ENCODE results near the gene AMY2A. TPM values are rescaled to one million over a fixed set of nuclear protein-coding genes. Genes with fewer than 3 reads are reported as not detected.
"Not testable (repeated sequence)": the region's sequence is repeated elsewhere in the genome, so short reads cannot be mapped to it uniquely, and the experiment has no call there.

The AMY2A gene
- total and polyA plus RNA-seq, 4 donors, result 0.71 TPM; not detected in 3

- ATAC-seq (ENCODE audit: insufficient read depth, low FRiP score) (peak; percentile 53), DNase-seq (peak in 2 of 3 donors; percentile 40 to 55)
- Histone ChIP-seq H3K9ac (ENCODE audit: insufficient read depth in 1 of 2, low read length in 2 of 2) (no peak overlapping the region), H3K27ac (ENCODE audit: low read depth in 1 of 2, low read length in 1 of 2) (no peak overlapping the region), H3K4me3 (no peak overlapping the region), H3K27me3 (ENCODE audit: control insufficient read depth in 3 of 3, insufficient read depth in 3 of 3, low read length in 2 of 3) (no peaks in the 10 kb centered on the region), H3K36me3 (ENCODE audit: control insufficient read depth in 4 of 4, insufficient read depth in 4 of 4, low read length in 4 of 4) (peaks cover 0 to 5% (median 2%) of the 10 kb centered on the region in 4 donors), H3K4me1 (ENCODE audit: control insufficient read depth in 5 of 5, insufficient read depth in 5 of 5, low read length in 5 of 5) (peaks cover 0 to 16% (median 0%) of the 10 kb centered on the region in 5 donors), H3K9me3 (ENCODE audit: control insufficient read depth in 4 of 4, insufficient read depth in 3 of 4, low read length in 3 of 4) (no peaks in the 10 kb centered on the region)
- WGBS, 2 donors, result 34 to 57% methylated on average over 1 of the region's 1 CpG
- TF ChIP-seq CTCF (IDR thresholded peaks at IDR 0.05; ENCODE audit: control extremely low read depth, extremely low read depth), result no peak
Observed at GRCh38 chr1:103582464-103582863, 34.8 kb upstream of the AMY2A start.

DNA sequence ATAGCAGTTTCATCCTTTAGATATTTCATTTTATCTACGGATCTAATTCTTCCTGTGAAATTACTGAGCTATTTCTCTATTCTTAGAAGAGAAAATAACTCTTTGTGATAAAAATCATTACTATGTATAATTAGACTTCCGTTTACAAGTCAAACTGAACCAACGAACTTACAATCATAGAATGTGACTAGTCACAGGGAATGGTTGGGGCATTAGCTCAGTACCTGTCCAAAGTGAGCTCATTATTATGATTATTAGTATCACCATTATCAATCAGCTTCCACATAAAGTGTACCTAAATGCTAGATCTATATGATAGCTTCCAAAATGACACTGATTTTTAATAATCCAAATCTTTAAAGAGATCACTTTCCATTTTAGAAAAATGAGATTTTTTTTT is 33.3 kb upstream of the AMY2A start:
- TF ChIP-seq CTCF (IDR thresholded peaks at IDR 0.05; ENCODE audit: control extremely low read depth, extremely low read depth), result no peak
- no peaks in the 10 kb centered on the region for H3K27me3 ChIP-seq (ENCODE audit: control insufficient read depth in 3 of 3, insufficient read depth in 3 of 3, low read length in 2 of 3)
- H3K4me1 ChIP-seq (ENCODE audit: control insufficient read depth in 5 of 5, insufficient read depth in 5 of 5, low read length in 5 of 5), result peaks cover 0 to 16% (median 0%) of the 10 kb centered on the region in 5 donors
- no peak overlapping the region for H3K4me3 ChIP-seq
- WGBS, 2 donors, result 88 to 89% methylated on average over 3 of the region's 3 CpGs
- H3K36me3 ChIP-seq (ENCODE audit: control insufficient read depth in 4 of 4, insufficient read depth in 4 of 4, low read length in 4 of 4), result peaks cover 0 to 5% (median 2%) of the 10 kb centered on the region in 4 donors
- ATAC-seq (ENCODE audit: insufficient read depth, low FRiP score) (no peak), DNase-seq (no peak)
- no peaks in the 10 kb centered on the region for H3K9me3 ChIP-seq (ENCODE audit: control insufficient read depth in 4 of 4, insufficient read depth in 3 of 4, low read length in 3 of 4)
- no peak overlapping the region for H3K9ac ChIP-seq (ENCODE audit: insufficient read depth in 1 of 2, low read length in 2 of 2)
- H3K27ac ChIP-seq (ENCODE audit: low read depth in 1 of 2, low read length in 1 of 2), result no peak overlapping the region

DNA sequence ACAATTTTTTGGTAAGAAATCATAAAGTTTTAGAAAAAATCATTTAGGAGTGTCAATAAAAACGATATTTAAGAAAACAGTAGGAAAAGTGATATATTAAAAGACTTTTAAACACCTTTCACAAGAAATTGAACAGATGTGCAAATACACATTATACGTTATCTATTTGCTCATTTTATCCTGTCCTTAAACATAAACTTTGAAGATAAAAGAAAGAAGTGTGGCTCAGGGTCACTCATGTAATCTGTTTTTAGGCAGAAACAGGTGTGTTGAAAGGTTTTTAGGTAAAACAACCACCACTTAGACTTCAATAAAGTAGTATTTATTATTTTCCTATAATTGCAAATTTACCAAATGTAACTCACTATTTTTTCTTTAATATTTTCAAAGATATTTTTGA is 32.7 kb upstream of the AMY2A start:
- no peak overlapping the region for H3K9ac ChIP-seq (ENCODE audit: insufficient read depth in 1 of 2, low read length in 2 of 2)
- no peaks in the 10 kb centered on the region for H3K27me3 ChIP-seq (ENCODE audit: control insufficient read depth in 3 of 3, insufficient read depth in 3 of 3, low read length in 2 of 3)
- 76 to 79% methylated on average over 2 of the region's 2 CpGs for WGBS, 2 donors
- H3K27ac ChIP-seq (ENCODE audit: low read depth in 1 of 2, low read length in 1 of 2), result no peak overlapping the region
- peaks cover 0 to 5% (median 2%) of the 10 kb centered on the region in 4 donors for H3K36me3 ChIP-seq (ENCODE audit: control insufficient read depth in 4 of 4, insufficient read depth in 4 of 4, low read length in 4 of 4)
- H3K9me3 ChIP-seq (ENCODE audit: control insufficient read depth in 4 of 4, insufficient read depth in 3 of 4, low read length in 3 of 4), result peaks cover 0 to 3% (median 0%) of the 10 kb centered on the region in 4 donors
- no peak overlapping the region for H3K4me3 ChIP-seq
- TF ChIP-seq CTCF (IDR thresholded peaks at IDR 0.05; ENCODE audit: control extremely low read depth, extremely low read depth), result no peak
- ATAC-seq (ENCODE audit: insufficient read depth, low FRiP score) (no peak), DNase-seq (no peak)
- peaks cover 0 to 16% (median 0%) of the 10 kb centered on the region in 5 donors for H3K4me1 ChIP-seq (ENCODE audit: control insufficient read depth in 5 of 5, insufficient read depth in 5 of 5, low read length in 5 of 5)

DNA sequence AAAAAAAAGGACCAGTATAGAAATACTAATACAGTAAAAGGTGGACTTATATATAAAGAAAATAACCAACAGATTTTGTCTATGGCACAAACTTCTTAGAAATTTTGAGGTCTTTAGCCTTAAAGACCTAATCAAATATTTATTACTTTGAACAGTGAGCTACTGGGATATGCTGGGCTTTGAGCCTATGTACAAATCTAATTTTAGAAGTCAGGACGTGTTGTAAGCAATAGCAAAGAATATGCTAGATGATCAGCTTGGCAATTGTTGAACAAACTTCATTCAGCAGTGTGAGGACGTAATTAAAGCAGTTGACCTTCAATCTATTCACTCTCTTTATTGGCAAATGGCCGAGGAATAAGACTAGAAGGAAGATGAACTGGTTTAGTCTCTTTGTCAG is 14.5 kb upstream of the AMY2A start:
- H3K4me3 ChIP-seq; H3K36me3 ChIP-seq (ENCODE audit: control insufficient read depth in 4 of 4, insufficient read depth in 4 of 4, low read length in 4 of 4); H3K4me1 ChIP-seq (ENCODE audit: control insufficient read depth in 5 of 5, insufficient read depth in 5 of 5, low read length in 5 of 5); H3K9ac ChIP-seq (ENCODE audit: insufficient read depth in 1 of 2, low read length in 2 of 2); DNase-seq; H3K27ac ChIP-seq (ENCODE audit: low read depth in 1 of 2, low read length in 1 of 2); ATAC-seq (ENCODE audit: insufficient read depth, low FRiP score); H3K27me3 ChIP-seq (ENCODE audit: control insufficient read depth in 3 of 3, insufficient read depth in 3 of 3, low read length in 2 of 3); H3K9me3 ChIP-seq (ENCODE audit: control insufficient read depth in 4 of 4, insufficient read depth in 3 of 4, low read length in 3 of 4): not testable (repeated sequence)
- no CpG with 5 or more reads among the region's 3 CpGs for WGBS, 2 donors
